ENCODE results near the gene RFX4.

Gene RFX4

GRCh38 chr12:106747973-106748436 is 165.2 kb downstream of the RFX4 start:
- DNase-seq, result no peak
- TF ChIP-seq GATA1 (IDR thresholded peaks at IDR 0.05; ENCODE audit: low read depth, low read length), result no peak
- no peak for TF ChIP-seq POLR2A (IDR thresholded peaks at IDR 0.05; ENCODE audit: low read length)

GRCh38 chr12:106750524-106750923 is 167.7 kb downstream of the RFX4 start:
- TF ChIP-seq POLR2A (IDR thresholded peaks at IDR 0.05; ENCODE audit: low read length) (no peak), GATA1 (IDR thresholded peaks at IDR 0.05; ENCODE audit: low read depth, low read length) (no peak)
- no peak for DNase-seq

DNA sequence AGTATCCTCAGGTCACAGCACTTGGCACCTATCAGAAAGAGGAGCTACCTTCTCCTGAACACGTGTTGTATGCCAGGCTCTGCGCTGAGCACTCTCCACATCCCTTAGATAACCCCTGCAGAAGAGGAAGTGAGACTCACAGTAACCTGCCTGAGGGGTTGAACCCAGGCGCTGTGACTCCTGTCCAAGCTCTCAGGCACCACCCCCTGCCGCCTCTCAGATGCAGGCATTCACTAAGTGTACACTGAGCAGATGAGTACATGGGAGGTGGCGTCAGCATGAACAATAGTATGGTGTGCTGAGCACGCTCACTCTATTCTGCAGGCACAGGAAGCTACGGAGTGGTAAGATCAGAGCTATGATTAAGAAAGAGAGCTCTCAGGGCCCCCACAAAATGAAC is 170.7 kb downstream of the RFX4 start:
- no peak for TF ChIP-seq POLR2A (IDR thresholded peaks at IDR 0.05; ENCODE audit: low read length)
- TF ChIP-seq GATA1 (IDR thresholded peaks at IDR 0.05; ENCODE audit: low read depth, low read length), result no peak

GRCh38 chr12:106754331-106754730 is 171.5 kb downstream of the RFX4 start:
- no peak for TF ChIP-seq POLR2A (IDR thresholded peaks at IDR 0.05; ENCODE audit: low read length)
- TF ChIP-seq GATA1 (IDR thresholded peaks at IDR 0.05; ENCODE audit: low read depth, low read length), result no peak

More for the DNA sequence above, 170.7 kb downstream of the RFX4 start:
- DNase-seq, result no peak

DNA sequence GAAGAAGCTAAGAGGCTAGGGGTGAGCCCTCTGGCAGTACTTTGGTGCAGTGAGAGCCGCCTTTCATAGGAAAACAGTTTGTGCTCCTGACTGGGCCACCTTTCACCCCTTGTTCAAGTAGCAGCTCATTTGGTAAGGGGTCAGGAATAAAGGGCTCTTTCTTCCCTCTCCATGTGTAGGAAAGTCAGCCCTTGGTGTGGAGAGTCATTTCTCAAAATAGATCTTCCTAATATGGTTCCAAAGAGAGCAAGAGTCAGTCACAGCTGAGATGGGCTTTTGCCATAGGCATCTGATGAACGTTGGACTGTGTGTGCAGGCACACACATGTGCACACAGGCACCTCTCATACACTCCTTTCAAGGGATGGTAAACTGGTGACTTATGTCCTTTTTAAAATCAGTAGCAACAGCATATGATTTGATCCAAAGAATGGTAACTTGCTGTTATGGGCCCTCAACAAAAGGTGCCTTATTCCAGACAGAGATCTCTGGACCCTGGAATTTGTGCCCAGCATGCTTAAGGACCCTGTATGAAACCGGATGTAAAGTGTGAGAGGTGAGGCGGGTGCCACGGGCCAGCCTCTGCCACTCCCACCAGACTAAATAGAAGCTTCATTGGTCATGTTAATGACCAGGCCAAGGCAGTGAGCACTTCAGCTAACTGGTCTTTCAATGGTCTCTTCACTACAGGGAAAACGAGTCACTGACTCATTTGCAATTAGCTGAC is 175.0 kb downstream of the RFX4 start:
- TF ChIP-seq GATA1 (IDR thresholded peaks at IDR 0.05; ENCODE audit: low read depth, low read length) (no peak), POLR2A (IDR thresholded peaks at IDR 0.05; ENCODE audit: low read length) (no peak)
- no peak for DNase-seq

More at GRCh38 chr12:106754331-106754730, 171.5 kb downstream of the RFX4 start:
- DNase-seq, result no peak

GRCh38 chr12:106758349-106759110 is 175.7 kb downstream of the RFX4 start:
- no peak for TF ChIP-seq POLR2A (IDR thresholded peaks at IDR 0.05; ENCODE audit: low read length)
- TF ChIP-seq GATA1 (IDR thresholded peaks at IDR 0.05; ENCODE audit: low read depth, low read length), result no peak
- DNase-seq, result no peak

- no peak for TF ChIP-seq POLR2A (IDR thresholded peaks at IDR 0.05; ENCODE audit: low read length)
- TF ChIP-seq GATA1 (IDR thresholded peaks at IDR 0.05; ENCODE audit: low read depth, low read length), result no peak
- DNase-seq, result no peak
These were observed 176.9 kb downstream of the RFX4 start for GRCh38 chr12:106759526-106760183.

GRCh38 chr12:106760184-106760531 is 177.4 kb downstream of the RFX4 start:
- no peak for DNase-seq

DNA sequence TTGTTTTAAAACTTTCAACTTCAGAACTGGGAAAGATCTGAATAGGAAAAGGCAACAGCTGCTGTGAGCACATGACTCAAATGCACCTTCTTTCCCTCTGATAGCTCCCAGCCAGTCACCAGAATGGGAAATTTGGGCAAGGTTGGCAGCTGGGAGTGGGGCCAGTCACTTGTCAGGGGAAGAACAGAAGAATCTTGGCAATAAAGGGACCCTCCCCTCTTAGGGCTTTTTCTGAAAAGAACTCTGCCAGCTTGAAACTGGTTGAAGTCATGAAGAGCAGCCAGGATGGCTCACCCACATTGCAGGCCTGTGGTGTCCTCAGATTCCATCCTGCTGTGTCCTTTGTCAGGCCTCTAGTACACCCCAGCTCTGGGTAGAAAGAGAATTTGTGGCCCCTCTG is 181.4 kb downstream of the RFX4 start:
- TF ChIP-seq GATA1 (IDR thresholded peaks at IDR 0.05; ENCODE audit: low read depth, low read length) (no peak), POLR2A (IDR thresholded peaks at IDR 0.05; ENCODE audit: low read length) (no peak)
- no peak for DNase-seq

More at GRCh38 chr12:106760184-106760531, 177.4 kb downstream of the RFX4 start:
- no peak for TF ChIP-seq GATA1 (IDR thresholded peaks at IDR 0.05; ENCODE audit: low read depth, low read length)
- no peak for TF ChIP-seq POLR2A (IDR thresholded peaks at IDR 0.05; ENCODE audit: low read length)

DNA sequence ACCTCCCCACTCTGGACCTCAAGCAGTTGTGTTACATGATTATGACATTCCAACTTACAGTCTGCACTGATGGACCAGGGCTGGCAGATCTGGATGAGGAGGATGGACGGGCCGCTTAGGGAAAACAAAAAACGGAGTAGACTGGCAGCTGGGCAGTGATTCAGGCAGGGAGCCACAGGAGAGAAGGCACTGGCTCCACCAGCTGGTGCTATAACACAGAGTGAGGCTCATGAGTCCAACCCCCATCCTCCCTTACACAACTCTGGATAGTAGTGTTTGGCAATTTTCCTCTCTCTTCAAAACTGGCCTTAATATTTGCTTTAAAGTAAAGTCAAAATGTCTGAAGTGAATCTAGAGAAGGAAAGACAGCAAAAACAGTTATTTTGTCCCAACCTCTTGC is 181.9 kb downstream of the RFX4 start:
- DNase-seq, result no peak
- TF ChIP-seq POLR2A (IDR thresholded peaks at IDR 0.05; ENCODE audit: low read length) (no peak), GATA1 (IDR thresholded peaks at IDR 0.05; ENCODE audit: low read depth, low read length) (no peak)

DNA sequence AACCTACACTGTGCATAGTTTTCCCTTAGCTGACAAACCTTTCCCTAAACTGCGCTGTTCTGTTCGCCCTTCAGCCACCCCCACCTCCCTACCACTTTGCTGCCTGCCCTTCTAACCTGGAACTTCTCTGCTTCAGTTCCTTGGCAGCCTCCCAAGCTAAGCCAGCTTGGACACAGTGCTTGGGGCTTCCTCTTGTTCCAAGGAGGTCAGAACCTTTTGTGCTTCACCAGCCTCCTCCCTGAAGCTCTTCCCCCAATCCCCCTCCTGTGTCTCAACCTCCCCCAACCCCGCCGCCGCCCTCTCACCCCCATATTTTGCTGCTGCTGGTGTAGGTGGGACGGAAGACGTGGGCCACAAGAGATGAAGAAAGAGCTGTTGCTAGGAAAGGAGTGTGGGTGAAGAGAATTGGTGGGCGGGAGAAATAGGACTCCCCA is 183.6 kb downstream of the RFX4 start:
- no peak for DNase-seq
- no peak for TF ChIP-seq POLR2A (IDR thresholded peaks at IDR 0.05; ENCODE audit: low read length)
- no peak for TF ChIP-seq GATA1 (IDR thresholded peaks at IDR 0.05; ENCODE audit: low read depth, low read length)

- no peak for TF ChIP-seq POLR2A (IDR thresholded peaks at IDR 0.05; ENCODE audit: low read length)
- TF ChIP-seq GATA1 (IDR thresholded peaks at IDR 0.05; ENCODE audit: low read depth, low read length), result no peak
- no peak for DNase-seq
These were observed 184.4 kb downstream of the RFX4 start for GRCh38 chr12:106767206-106767605.

DNA sequence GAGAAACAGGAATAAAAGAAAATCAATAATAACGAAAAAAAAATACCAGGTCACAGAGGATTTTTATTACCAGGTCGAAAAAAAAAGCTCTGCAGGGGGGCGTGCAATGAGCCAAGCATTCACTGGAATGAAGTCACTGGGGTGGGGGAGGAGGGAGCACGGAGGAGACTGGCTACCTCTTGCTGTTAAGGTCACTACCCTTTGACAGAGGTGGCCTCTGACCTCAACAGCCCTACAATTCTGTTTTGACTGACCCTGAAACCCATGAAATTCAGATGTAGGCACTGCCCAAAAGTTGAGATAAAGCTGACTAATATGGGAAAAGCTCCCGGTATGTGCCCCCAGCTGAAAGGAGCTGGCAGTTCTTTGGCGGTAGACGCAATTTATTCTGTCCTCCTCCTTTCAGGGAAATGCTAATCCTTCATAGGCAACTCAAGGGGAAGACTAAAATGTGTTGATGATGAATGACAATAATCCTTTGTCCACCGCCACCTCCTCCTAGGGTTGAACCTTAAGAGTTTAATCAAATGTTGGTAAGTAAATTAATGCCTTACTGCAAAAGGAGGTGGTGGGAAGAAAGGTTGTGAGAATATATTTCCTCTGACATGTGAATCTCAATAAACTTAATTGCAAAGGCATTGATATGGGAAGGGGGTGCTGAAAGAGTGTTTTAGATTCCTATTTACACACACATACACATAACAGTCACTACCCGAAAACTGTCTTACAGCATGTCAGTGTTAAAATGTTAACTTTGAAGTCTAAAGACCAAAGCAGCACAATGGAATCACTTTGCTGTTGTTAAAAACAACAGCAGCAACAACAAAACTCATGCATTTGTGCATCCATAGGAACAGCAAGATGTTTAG is 185.4 kb downstream of the RFX4 start:
- no peak for TF ChIP-seq GATA1 (IDR thresholded peaks at IDR 0.05; ENCODE audit: low read depth, low read length)
- TF ChIP-seq POLR2A (IDR thresholded peaks at IDR 0.05; ENCODE audit: low read length), result no peak
- no peak for DNase-seq

All from erythroblast (primary cell).